Measurements from ENCODE around the gene TSPAN5.
"Not testable (repeated sequence)": the region's sequence is repeated elsewhere in the genome, so short reads cannot be mapped to it uniquely, and the experiment has no call there.

Gene TSPAN5

DNA sequence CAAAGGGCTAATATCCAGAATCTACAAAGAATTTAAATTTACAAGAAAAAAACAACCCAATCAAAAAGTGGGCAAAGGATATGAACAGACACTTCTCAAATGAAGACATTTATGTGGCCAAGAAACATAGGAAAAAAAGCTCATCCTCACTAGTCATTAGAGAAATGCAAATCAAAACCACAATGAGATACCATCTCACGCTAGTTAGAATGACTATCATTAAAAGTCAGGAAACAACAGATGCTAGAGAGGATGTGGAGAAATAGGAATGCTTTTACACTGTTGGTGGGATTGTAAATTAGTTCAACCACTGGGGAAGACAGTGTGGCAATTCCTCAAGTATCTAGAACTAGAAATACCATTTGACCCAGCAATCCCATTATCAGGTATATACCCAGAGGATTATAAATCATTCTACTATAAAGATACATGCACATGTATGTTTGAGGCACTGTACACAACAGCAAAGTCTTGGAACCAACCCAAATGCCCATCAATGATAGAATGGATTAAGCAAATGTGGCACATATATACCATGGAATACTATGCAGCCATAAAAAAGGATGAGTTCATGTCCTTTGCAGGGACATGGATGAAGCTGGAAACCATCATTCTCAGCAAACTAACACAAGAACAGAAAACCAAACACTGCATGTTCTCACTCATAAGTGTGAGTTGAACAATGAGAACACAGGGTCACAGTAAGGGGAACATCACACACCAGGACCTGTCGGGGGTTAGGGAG lies 197.1 kb downstream of the TSPAN5 start:
- not testable (repeated sequence) for DNase-seq (ENCODE audit: low read depth)

DNA sequence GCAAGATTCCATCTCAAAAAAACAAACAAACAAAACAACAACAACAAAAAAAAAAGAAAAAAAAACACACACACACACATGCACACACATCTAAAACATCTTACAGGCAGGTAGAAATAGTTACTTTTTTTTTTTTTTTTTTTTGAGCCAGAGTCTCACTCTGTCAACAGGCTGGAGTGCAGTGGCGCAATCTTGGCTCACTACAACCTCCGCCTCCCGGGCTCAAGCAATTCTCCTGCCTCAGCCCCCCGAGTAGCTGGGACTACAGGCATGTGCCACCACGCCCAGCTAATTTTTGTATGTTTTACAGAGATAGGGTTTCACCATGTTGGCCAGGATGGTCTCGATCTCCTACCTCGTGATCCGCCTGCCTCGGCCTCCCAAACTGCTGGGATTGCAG lies 201.0 kb downstream of the TSPAN5 start:
- DNase-seq (ENCODE audit: low read depth) = not testable (repeated sequence)

DNA sequence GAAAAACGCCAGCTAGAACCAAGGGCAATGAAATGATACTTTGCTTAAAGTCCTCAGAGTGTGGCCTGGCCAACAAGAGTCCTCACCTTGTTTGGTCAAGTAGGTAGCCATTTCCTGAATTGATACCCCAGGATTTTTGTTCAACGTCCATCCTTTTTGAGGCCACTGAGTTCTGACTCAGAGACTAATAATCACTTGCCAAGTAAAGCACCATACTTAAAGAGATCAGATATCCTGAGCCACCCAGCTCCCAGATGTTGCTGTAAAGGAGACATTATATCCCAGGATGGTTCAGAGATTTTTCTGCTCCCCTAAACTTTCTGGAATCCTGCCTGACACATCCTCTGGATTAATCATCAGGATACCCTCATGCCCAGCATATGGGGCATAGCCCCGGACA lies 206.3 kb downstream of the TSPAN5 start:
- DNase-seq (ENCODE audit: low read depth) = no peak

DNA sequence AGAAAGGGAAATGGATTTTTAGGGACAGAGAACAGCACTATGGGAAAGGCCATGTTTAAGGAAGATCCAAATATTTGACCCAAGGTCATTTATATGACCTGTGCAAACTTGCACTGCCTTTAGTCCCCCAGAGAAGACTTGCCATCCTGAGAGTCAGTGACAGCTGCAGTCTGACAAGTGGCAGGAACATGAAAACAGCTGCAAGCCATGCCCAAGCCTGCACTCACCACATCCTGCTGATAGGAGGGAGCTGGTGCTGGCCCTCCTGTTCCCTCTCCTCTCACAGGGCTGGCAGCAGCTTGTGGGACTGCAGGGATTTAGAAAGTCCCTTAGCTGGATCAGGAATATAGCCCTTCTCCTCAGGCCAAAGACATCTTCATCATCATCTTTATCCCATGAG lies 209.5 kb downstream of the TSPAN5 start:
- no peak for DNase-seq (ENCODE audit: low read depth)

DNA sequence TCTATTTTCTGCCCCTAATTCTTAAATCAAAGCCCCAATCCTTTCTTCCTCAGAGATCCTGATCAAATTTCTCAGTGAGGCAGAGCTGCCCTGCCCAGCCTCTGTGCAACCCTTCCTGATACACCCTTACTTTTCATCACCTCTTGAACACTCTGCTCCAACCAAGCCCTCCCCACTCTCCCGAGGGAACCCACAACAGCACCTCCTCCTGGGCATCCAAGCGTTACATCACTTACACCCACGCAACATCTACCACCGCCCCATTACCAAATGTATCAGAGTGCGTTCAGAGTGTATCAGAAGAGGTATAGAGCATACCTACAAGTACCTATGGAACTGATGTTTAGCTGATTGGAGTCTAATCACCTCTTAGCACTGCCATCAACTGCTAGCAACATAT lies 210.8 kb downstream of the TSPAN5 start:
- no peak for DNase-seq (ENCODE audit: low read depth)

DNA sequence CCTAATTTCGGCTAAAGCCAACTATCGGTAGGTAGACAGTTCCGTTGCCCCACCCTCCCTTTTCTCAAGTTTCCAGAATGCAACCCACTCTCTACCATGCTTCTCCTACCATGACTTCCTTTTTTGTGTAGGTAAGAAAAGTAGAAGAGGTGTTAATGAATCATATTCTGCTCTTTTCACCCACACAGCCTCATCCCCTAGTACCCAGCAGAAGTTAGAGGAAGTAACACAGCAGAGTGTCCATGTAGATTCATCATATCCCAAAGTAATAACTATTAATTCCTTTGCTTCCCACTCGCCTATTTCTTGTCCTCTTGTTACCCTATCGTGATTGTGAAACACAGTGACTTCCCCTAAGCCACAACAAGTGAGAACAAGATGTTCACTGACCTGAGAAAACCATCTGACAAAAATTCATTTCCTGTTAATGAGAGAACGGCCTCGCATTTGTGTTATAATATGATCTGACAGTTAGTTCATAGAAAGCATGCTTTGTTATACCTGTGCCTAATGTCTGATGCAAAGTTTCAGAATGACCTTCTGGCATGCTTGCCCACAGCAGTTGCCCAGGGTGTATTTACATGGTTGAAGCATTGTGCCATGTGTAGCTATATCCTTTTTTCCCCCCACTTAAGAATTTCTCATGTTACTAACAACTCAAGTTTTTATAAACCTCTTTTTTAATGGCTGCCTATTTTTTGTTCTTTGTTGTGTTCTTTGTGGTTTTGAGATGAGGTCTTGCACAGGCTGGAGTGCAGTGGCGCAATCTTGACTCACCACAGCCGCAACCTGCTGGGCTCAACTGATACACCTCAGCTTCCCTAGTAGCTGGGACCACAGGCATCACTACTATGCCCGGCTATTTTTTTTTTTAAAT lies 211.7 kb downstream of the TSPAN5 start:
- DNase-seq (ENCODE audit: low read depth) = peak; percentile 20

DNA sequence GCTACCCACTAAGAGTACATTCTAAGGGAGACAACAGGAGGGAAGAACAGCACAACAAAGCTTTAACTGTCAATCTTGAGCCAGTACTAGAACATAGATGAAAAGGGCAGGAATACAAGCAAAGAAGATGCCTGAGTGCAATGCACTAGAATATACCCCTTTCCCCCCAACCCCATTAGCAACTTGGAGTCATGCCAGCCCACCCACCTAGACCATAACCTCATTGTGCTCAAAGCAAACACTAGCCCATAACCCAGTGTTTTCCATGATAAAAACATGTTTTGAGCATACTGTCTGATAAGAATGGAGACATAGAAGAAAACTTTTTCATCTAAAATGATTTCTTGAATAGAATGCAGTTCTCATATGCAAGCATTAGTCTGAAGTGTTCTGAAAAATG lies 214.0 kb downstream of the TSPAN5 start:
- DNase-seq (ENCODE audit: low read depth) = no peak

DNA sequence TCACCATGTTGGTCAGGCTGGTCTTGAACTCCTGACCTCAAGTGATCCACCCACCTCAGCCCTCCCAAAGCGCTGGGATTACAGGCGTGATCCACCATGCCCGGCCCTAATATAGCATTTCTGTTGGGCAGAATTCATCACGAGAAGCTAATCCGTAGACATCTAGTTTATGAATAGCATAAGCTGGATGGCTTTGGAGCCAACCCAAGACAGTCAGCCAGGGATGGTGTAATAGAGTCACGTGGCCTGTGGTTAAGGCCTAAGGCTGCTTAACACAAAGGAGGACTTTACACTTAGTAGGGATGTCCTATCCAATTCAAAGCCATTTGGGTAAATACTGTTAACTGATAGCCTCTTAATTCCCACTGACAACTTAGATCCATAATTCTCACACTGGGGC lies 223.6 kb downstream of the TSPAN5 start:
- no peak for DNase-seq (ENCODE audit: low read depth)

DNA sequence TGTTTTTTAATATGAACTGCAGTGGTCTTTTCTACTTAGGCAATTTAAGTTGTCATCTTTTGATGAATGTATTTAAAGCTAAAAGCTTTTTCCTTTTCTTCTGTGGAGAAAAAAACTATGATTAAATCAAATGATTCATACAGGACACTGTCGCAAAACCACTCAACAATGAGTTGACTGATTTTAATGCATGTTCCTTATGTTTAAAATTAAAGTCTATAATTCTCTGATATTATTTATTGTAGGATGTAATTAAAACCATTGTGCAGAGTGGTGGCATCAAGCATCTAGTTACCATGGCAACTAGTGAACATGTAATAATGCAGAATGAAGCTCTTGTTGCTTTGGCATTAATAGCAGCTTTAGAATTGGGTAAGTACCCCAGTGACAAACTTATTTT lies 224.7 kb downstream of the TSPAN5 start:
- DNase-seq (ENCODE audit: low read depth) = no peak

DNA sequence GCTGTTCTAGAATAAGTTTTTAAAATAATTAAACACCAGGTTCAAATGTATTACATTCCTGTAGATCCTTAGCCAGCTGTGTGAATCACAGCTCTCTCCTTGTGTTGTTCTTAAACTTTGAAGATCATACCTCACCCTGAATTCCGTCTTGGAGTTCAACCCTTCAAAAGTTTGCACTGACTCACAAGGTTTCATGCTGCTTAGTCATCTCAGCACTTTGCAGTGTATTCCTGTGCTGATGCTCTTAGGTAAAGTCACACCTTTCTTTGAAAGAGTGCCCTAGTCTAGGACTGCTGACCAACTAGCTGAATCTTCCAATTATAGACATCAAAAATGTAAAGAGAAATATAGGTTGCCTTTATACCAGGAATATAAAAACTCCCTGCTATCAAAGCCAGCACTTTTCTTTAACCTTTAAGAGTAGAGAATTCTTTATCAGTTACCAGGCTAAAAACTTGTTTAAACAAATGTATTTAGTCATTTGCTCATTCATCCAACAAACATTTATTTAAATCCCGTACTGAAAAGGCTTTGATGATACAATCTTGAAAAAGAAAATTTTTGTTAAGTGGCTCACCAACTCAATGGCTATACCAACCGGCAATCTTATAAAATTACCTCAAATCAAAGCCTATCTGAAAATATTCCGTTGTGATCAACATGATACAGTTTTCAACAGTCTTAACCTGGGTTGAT lies 227.6 kb downstream of the TSPAN5 start:
- DNase-seq (ENCODE audit: low read depth) = no peak

DNA sequence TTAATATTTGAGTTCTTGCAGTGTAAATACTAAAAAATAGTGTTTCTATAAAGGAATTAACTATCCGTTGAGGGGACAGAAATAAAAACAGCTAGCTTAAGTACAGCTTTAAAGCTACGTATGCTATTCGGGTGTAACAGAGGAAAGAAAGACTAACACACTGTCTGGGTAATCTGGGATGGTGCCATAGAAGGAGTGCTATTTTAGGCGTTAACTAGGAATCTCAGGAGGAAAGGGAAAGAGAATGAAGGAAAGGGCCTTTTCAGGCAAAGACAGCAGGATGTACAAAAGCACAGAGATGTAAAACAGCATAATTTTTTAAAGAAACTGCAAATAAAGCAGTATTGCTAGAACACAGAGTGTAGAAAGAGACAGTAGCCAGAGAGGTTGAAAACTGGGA lies 235.4 kb downstream of the TSPAN5 start:
- DNase-seq (ENCODE audit: low read depth) = no peak

DNA sequence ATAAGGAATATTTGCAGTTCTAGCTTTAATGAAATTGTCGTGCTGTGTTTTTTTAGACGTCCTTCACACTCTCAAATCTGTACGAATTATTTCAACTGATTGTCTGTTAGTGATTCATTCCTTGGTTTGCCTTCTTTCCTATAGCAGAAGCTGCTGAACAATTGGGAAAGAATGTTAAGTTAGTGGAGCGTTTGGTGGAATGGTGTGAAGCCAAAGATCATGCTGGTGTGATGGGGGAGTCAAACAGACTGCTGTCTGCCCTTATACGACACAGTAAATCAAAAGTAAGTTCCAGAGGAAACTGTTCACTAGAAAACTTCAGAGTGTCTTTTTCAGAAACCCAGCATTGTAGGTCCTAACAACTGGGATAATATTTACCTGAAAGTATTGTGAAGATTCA lies 237.3 kb downstream of the TSPAN5 start:
- DNase-seq (ENCODE audit: low read depth) = no peak

Data from T follicular helper cell (primary cell).